Epithelial cell of prostate (primary cell): ENCODE measurements around the gene PFKM.
A peak's percentile ranks its signal among the peaks of the same experiment; 100 is the strongest.
"Not testable (repeated sequence)": the region's sequence is repeated elsewhere in the genome, so short reads cannot be mapped to it uniquely, and the experiment has no call there.

Experiments
- DNase-seq: peaks from one replicate; pipeline ENCODE4 v3.0.0-alpha.2; 2011; ENCODE audit warnings: low read depth, low spot score
- H3K27ac ChIP-seq: fragments of 450-650 bp; 2 replicates; pipeline ENCODE4 v1.5.1; 2017; ENCODE audit warnings: mild to moderate bottlenecking

The PFKM gene

GRCh38 chr12:48151103-48151771 lies 32.1 kb downstream of the PFKM start:
- no peak for DNase-seq
- no peak overlapping the region for H3K27ac ChIP-seq

- DNase-seq, H3K27ac ChIP-seq: not testable (repeated sequence)
Observed at GRCh38 chr12:48155786-48156185, 36.6 kb downstream of the PFKM start.

GRCh38 chr12:48156652-48157017 lies 37.5 kb downstream of the PFKM start:
- peak overlapping the region; percentile 40 for H3K27ac ChIP-seq
- no peak for DNase-seq

GRCh38 chr12:48157018-48157888 lies 38.1 kb downstream of the PFKM start, which contains the start of gene ASB8:
Gene ASB8 (minus strand): TSS chr12:48157515. CDS start chr12:48153496, 4,019 bp downstream.
- DNase-seq: peak; percentile 68
- peak within 1 kb of the TSS; percentile 40 for H3K27ac ChIP-seq

DNA sequence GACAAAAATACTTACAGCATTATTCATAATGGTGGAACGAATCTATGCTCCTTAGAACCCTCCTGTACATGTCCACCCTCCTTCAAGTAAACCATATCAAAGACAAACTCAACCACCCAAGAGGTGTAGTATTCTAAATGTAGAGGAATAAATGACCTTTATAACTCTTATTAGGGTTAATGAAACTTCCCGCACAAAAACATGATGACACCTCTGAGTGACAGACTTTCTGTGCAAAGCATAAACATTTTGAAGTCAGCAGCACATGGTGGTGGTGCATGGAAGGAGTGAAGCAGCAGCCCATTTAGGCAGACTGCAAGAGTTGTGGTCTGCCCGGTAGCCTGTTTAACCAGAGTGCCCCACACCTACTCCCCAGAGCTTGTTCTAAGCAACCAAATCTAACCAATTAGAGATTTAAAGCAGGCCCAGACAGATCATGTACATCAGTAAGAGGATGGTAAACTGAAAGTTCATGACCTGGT lies 38.8 kb downstream of the PFKM start:
- no peak for DNase-seq
- H3K27ac ChIP-seq: peak overlapping the region; percentile 40

DNA sequence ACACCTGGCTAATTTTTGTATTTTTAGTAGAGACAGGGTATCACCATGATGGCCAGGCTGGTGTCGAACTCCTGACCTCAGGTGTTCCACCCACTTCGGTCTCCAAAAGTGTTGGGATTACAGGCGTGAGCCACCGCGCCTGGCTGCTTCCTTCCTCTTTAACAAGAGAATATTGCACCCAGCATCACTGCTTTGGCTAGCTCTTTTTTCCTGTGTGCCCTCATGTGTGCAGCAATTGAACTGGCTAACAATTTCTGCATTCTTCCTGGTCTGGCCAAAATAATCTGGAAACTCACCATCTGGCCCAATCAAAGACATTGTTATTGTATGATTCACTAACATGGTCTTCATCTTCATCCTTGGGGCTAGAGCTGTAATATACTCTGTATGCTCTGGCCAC lies 40.9 kb downstream of the PFKM start:
- H3K27ac ChIP-seq: no peak overlapping the region
- no peak for DNase-seq

- DNase-seq: no peak
- no peak overlapping the region for H3K27ac ChIP-seq
Observed at GRCh38 chr12:48160807-48161206, 41.6 kb downstream of the PFKM start.

GRCh38 chr12:48163150-48163747 lies 44.1 kb downstream of the PFKM start:
- no peak overlapping the region for H3K27ac ChIP-seq
- no peak for DNase-seq

GRCh38 chr12:48164451-48164850 lies 45.3 kb downstream of the PFKM start:
- H3K27ac ChIP-seq: no peak overlapping the region
- DNase-seq: no peak

DNA sequence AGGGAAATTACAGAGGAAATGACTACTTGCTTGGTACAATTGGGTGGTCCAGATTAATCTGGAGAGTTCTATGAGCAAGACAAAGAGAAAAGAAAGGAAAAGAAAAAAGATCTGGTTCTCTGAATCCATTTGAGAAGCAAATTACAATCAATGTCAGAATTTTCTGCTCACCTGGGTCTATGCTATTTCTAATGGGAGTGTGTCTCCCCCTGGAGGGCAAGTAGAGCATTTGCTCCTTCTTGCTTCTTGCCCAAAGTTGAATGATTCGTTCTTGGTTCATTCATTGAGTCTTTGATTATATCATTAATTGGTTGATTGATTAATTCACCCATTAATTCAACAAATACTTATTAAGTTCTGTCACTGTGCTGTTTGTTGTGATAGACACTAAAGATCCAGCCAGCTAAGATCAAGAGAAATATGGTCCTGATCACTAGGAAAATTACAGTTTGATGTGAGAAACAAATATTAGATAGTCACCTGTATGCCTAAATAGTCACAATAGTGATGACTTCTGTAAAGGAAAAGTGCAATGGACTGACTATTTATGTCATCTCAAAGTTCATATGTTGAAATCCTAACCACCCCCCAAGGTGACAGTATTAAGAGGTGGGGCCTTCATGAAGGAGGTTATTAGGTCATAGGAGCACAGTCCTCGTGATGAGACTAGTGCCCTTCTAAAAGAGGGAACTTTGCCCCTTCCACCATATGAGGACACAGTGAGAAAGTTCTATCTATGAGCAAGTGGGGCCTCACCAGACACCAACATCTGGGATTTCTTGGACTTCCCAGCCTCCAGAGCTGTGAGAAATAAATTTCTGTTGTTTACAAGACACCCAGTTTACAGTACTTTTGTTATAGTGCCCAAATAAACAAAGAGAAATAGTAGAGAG lies 46.2 kb downstream of the PFKM start:
- H3K27ac ChIP-seq: no peak overlapping the region
- no peak for DNase-seq

- DNase-seq: no peak
- no peak overlapping the region for H3K27ac ChIP-seq
Observed at GRCh38 chr12:48169011-48169410, 49.8 kb downstream of the PFKM start.

- no peak overlapping the region for H3K27ac ChIP-seq
- no peak for DNase-seq
Observed at GRCh38 chr12:48175613-48176416, 56.7 kb downstream of the PFKM start.

- no peak overlapping the region for H3K27ac ChIP-seq
- DNase-seq: no peak
Observed at GRCh38 chr12:48176417-48176751, 57.2 kb downstream of the PFKM start.

GRCh38 chr12:48177982-48178381 lies 58.8 kb downstream of the PFKM start:
- no peak for DNase-seq
- H3K27ac ChIP-seq: no peak overlapping the region

GRCh38 chr12:48179466-48179865 lies 60.3 kb downstream of the PFKM start:
- H3K27ac ChIP-seq: no peak overlapping the region
- DNase-seq: no peak

DNA sequence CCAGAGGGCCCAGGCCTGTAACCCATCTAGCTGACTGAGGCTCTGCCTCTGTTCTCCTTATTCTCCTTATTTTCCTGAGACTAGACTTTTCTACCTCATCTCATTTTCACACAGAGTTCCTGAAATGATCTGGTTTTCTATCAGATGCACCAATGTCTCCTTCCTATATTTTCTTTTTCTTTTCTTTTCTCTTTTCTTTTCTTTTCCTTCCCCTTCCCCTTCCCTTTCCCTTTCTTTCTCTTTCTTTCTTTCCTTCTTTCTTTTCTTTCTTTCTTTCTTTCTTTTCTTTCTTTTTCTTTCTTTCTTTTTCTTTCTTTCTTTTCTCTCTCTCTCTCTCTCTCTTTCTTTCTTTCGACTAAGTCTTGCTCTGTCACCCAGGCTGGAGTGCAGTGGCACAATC lies 61.3 kb downstream of the PFKM start:
- no peak overlapping the region for H3K27ac ChIP-seq
- no peak for DNase-seq

DNA sequence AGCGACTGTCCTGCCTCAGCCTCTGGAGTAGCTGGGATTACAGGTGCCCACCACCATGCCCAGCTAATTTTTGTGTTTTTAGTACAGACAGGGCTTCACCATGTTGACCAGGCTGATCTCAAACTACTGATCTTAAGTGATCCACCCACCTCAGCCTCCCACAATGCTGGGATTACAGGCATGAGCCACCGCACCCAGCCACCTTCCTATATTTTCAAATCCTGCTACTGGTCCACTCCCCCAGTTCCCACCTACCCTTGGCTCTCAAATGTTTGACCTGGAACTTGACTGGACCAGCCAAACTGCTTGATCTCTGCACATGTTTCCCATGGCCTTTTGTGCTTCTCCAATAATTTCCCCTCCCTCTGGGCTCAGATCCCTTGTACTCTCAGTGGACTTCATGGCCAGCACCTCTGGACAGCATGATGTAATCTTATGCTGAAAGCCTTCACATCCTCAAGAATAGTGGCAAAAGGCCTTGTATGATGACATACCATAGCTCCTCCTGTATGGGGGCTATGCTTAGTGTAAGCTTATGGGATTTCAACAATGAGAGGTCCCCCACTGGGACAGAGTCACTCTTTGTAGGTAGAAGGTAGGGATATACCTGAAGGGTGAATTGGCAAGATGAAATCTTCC lies 61.8 kb downstream of the PFKM start:
- DNase-seq: no peak
- no peak overlapping the region for H3K27ac ChIP-seq

GRCh38 chr12:48182631-48183030 lies 63.5 kb downstream of the PFKM start:
- no peak for DNase-seq
- no peak overlapping the region for H3K27ac ChIP-seq
